Mammary epithelial cell (primary cell): ENCODE data around the gene PDGFA.
"Not testable (repeated sequence)": the region's sequence is repeated elsewhere in the genome, so short reads cannot be mapped to it uniquely, and the experiment has no call there.

Experiments used
- CTCF ChIP-seq, 2 donors: IDR thresholded peaks in 1 of 2; conservative IDR thresholded peaks in 1 of 2; 2 replicates each; pipeline ENCODE4 v1.5.1; 2011 to 2012; ENCODE audit warnings: inconsistent platforms in 2 of 2, low read length in 2 of 2, mild to moderate bottlenecking in 2 of 2, control low read depth in 1 of 2, low read depth in 1 of 2; ENCODE audit not compliant: insufficient read depth in 1 of 2; ENCODE audit errors: extremely low read depth in 1 of 2
- EZH2 ChIP-seq: IDR thresholded peaks from 2 replicates; pipeline ENCODE4 v1.6.1; 2012; ENCODE audit warnings: low read length, inconsistent platforms, borderline replicate concordance

- TF ChIP-seq CTCF (conservative IDR thresholded peaks at IDR 0.05 in 1 of 2, IDR thresholded peaks at IDR 0.05 in 1 of 2; ENCODE audit: extremely low read depth in 1 of 2, insufficient read depth in 1 of 2, low read depth in 1 of 2, low read length in 2 of 2); EZH2: not testable (repeated sequence)
Observed at GRCh38 chr7:552151-552867, 32.7 kb upstream of the PDGFA start.
